Measurements from ENCODE around the gene LCN15.
"Not testable (repeated sequence)": the region's sequence is repeated elsewhere in the genome, so short reads cannot be mapped to it uniquely, and the experiment has no call there.

DNA sequence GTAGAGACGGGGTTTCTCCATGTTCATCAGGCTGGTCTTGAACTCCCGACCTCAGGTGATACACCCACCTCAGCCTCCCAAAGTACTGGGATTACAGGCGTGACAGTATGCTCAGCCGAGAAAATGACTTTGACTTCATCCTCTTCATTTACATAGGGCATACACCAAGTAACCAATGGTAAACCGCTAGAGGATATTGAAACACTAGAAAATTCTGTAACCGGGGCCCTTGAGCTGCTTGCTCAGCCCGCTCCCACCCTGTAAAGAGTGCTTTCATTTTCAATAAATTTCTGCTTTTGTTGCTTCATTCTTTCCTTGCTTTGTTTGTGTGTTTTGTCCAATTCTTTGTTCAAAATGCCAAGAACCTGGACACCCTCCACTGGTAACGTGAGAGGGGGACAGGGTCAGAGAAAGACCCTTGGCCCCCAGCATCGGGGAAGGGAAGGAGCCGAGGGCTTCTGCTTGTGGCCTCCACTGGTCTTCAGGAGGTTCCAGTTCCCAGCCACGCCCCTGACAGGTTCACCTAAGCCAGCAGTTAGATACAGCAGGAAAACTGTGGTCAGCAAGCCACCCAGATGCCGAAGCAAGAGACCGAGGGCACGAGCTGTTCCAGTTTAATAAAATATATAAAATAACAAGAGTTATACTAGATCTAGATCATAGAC is 1.6 kb upstream of the LCN15 start:
- TF ChIP-seq, protein P1, sequence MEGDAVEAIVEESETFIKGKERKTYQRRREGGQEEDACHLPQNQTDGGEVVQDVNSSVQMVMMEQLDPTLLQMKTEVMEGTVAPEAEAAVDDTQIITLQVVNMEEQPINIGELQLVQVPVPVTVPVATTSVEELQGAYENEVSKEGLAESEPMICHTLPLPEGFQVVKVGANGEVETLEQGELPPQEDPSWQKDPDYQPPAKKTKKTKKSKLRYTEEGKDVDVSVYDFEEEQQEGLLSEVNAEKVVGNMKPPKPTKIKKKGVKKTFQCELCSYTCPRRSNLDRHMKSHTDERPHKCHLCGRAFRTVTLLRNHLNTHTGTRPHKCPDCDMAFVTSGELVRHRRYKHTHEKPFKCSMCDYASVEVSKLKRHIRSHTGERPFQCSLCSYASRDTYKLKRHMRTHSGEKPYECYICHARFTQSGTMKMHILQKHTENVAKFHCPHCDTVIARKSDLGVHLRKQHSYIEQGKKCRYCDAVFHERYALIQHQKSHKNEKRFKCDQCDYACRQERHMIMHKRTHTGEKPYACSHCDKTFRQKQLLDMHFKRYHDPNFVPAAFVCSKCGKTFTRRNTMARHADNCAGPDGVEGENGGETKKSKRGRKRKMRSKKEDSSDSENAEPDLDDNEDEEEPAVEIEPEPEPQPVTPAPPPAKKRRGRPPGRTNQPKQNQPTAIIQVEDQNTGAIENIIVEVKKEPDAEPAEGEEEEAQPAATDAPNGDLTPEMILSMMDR (IDR thresholded peaks at IDR 0.05), result not testable (repeated sequence)
- TF ChIP-seq POLR2AphosphoS5 (IDR thresholded peaks at IDR 0.05), result not testable (repeated sequence)

Data from breast epithelium (tissue), 3 donors.